ENCODE data around the gene MAMLD1. TPM values are rescaled to one million over a fixed set of nuclear protein-coding genes. Genes with fewer than 3 reads are reported as not detected.

Gene MAMLD1
- total RNA-seq, 1 donor from 2014 or later: 1.8 TPM

DNA sequence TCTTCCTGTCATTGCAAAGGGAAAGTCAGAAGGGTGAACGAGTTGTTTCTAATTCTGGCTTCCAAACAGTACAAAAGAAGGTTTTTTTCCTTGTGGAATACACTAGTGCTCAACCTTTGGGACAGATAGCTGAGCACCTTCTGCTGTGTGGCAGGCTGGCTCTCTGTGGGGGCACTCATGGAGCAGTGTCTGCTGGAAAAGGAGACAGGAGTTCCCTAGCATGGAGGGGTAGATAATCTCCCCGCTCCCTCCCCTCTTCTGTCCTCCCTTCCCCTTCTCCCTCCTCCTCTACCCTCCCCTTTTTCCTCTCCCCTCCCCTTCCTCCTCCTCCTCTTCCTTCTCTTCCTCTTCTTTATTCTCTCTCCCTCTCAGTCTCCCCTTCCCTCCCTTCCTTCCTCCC is 142.9 kb downstream of the MAMLD1 start:
- intact Hi-C loops (cut with micrococcal nuclease): no loop called here
- TF ChIP-seq, protein P1, sequence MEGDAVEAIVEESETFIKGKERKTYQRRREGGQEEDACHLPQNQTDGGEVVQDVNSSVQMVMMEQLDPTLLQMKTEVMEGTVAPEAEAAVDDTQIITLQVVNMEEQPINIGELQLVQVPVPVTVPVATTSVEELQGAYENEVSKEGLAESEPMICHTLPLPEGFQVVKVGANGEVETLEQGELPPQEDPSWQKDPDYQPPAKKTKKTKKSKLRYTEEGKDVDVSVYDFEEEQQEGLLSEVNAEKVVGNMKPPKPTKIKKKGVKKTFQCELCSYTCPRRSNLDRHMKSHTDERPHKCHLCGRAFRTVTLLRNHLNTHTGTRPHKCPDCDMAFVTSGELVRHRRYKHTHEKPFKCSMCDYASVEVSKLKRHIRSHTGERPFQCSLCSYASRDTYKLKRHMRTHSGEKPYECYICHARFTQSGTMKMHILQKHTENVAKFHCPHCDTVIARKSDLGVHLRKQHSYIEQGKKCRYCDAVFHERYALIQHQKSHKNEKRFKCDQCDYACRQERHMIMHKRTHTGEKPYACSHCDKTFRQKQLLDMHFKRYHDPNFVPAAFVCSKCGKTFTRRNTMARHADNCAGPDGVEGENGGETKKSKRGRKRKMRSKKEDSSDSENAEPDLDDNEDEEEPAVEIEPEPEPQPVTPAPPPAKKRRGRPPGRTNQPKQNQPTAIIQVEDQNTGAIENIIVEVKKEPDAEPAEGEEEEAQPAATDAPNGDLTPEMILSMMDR (IDR thresholded peaks at IDR 0.05; ENCODE audit: borderline replicate concordance): no peak
- H3K27ac ChIP-seq (replicated peaks): peak overlapping the region; percentile 88
- peaks cover 56% of the 10 kb centered on the region for H3K4me1 ChIP-seq
- no peak for DNase-seq
- no peaks in the 10 kb centered on the region for H3K27me3 ChIP-seq (ENCODE audit: low read depth)
- no peaks in the 10 kb centered on the region for H3K36me3 ChIP-seq
- H3K4me3 ChIP-seq: no peak overlapping the region
- H3K9me3 ChIP-seq (replicated peaks): no peaks in the 10 kb centered on the region

DNA sequence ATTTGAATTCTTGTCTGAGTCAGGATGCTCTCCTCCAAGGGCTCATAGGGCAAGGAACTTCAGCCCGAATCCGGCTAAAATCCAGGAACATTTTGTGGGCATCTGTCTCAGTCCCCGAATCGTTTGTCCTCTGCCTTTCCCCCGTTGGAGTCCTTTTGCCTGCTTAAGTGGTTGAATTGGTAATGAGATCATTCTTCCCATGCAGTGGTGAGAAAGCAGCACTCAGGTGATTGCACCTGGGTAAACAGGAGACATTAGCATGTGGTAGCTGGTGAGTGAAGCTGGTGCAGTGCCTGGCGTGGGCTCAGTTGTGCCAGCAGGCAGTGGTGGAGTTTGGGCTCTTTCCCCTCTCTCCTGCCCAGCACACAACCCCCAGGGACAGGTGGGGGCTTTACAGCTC is 143.4 kb downstream of the MAMLD1 start:
- H3K4me3 ChIP-seq: no peak overlapping the region
- H3K27ac ChIP-seq (replicated peaks): peak overlapping the region; percentile 88
- intact Hi-C loops (cut with micrococcal nuclease): no loop called here
- TF ChIP-seq, protein P1 (IDR thresholded peaks at IDR 0.05; ENCODE audit: borderline replicate concordance): no peak
- DNase-seq: no peak
- H3K36me3 ChIP-seq: no peaks in the 10 kb centered on the region
- no peaks in the 10 kb centered on the region for H3K9me3 ChIP-seq (replicated peaks)
- H3K4me1 ChIP-seq: peaks cover 56% of the 10 kb centered on the region
- no peaks in the 10 kb centered on the region for H3K27me3 ChIP-seq (ENCODE audit: low read depth)

DNA sequence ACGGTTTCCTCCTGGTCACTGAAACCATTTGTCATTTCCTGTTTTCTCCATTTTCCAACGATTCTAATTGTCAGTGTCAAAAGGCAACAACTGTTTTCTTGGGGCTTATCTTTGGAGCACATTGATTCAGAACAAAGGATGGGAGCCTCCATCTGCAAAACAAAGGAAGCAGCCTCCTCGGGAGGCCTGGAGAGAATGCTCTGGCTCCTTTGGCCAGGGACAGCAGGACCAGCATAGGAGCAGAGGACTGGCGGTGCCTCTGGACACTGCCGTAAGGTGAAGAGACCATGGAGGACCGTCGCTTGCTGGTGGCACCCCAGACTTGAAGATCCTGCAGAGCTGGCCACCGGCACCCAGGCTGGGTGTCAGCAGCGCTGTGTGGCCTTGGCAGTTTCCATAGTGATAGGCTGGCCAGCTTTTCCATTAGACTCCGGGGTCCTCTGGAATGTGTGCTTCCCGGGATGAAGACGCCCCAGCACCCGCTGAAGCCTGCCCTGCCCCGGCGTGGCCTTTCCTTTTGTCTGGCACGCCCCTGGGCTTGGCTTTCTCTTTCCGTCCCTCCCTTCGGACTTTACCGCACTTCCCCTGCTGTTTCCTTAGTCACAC is 144.2 kb downstream of the MAMLD1 start:
- H3K4me1 ChIP-seq: peaks cover 56% of the 10 kb centered on the region
- peak overlapping the region; percentile 88 for H3K27ac ChIP-seq (replicated peaks)
- DNase-seq: peak; percentile 25
- H3K36me3 ChIP-seq: no peaks in the 10 kb centered on the region
- no peaks in the 10 kb centered on the region for H3K9me3 ChIP-seq (replicated peaks)
- intact Hi-C loops (cut with micrococcal nuclease): no loop called here
- H3K4me3 ChIP-seq: peak overlapping the region; percentile 49
- TF ChIP-seq, protein P1 (IDR thresholded peaks at IDR 0.05; ENCODE audit: borderline replicate concordance): no peak
- no peaks in the 10 kb centered on the region for H3K27me3 ChIP-seq (ENCODE audit: low read depth)

DNA sequence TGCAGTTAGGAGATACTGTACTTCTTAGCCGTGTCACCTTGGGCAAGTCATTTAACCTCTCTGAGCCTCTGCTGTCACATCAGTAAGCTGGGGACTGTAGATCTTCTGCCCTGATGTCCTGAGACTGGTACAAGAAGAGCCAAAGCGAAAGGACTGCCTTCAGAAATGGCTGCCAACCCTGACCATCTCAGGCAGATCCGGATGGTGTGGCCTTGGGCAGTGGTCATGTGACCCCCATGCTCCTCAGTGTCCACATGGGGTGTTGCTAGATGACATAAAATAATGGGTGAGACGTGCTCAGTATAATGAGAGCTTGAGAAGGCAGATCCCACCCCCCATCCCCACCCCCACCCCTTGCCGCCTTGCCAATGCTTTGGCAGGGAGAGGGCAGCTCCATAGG is 144.9 kb downstream of the MAMLD1 start:
- intact Hi-C loops (cut with micrococcal nuclease): no loop called here
- peak overlapping the region; percentile 49 for H3K4me3 ChIP-seq
- TF ChIP-seq, protein P1 (IDR thresholded peaks at IDR 0.05; ENCODE audit: borderline replicate concordance): no peak
- H3K9me3 ChIP-seq (replicated peaks): no peaks in the 10 kb centered on the region
- DNase-seq: no peak
- H3K27ac ChIP-seq (replicated peaks): peak overlapping the region; percentile 88
- H3K4me1 ChIP-seq: peaks cover 56% of the 10 kb centered on the region
- no peaks in the 10 kb centered on the region for H3K27me3 ChIP-seq (ENCODE audit: low read depth)
- H3K36me3 ChIP-seq: no peaks in the 10 kb centered on the region

DNA sequence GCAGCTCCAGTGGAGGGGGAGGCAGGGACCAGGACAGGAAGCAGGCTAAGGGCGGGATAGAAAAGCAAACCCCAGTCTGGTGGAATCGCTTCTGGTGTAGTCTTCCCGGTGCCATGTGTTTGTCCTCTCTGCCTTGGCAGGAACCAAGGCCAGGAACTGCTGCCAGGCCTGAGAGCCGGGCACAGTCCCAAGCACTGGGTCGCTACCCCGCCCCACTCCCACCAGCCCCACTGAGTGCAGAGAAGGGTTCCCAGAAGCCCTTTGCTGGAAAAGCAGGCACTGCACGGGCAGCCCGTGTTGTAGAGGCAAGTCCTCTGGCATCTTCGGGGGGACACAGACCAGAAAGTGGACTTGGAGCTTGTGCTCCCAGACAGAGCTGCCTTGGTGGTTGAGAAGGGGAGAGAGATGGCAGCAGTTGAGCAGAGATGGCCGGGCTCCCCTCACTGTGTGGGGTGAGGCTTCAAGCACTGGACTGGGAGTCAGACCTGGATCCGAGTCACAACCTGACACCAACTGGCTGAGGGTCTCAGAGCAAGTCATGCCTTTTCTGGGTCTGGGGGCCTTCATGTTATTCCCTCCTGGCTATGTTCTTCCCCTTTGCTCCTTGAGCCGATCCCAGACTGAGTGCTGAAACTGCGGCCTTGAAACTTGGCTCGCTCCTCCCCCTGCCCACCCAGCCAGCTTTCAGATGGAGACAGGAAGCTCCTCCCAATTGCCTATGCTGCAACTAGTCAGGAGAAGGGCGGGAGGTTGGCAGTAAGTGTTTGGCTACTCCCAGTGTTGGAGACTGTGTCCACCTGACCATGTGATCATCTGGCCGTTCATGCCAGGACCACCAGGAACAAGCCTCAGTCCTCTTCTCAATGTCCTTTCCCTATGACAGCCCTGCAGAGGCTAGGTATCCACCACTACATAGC is 145.6 kb downstream of the MAMLD1 start:
- peak; percentile 54 for DNase-seq
- H3K27ac ChIP-seq (replicated peaks): peak overlapping the region; percentile 88
- intact Hi-C loops (cut with micrococcal nuclease): no loop called here
- H3K9me3 ChIP-seq (replicated peaks): no peaks in the 10 kb centered on the region
- H3K36me3 ChIP-seq: no peaks in the 10 kb centered on the region
- no peaks in the 10 kb centered on the region for H3K27me3 ChIP-seq (ENCODE audit: low read depth)
- peak overlapping the region; percentile 49 for H3K4me3 ChIP-seq
- TF ChIP-seq, protein P1 (IDR thresholded peaks at IDR 0.05; ENCODE audit: borderline replicate concordance): no peak
- peaks cover 53% of the 10 kb centered on the region for H3K4me1 ChIP-seq

Data from left ventricle myocardium inferior (tissue), 1 donor.